ENCODE measurements around the gene VAV2. TPM values are rescaled to one million over a fixed set of nuclear protein-coding genes. Genes with fewer than 3 reads are reported as not detected.

Gene VAV2
- polyA plus RNA-seq, 1 of the 3 experiments (the other 2 are of a cell fraction), result 14.9 TPM

- Histone ChIP-seq H2AFZ (ENCODE audit: low read depth) (no peak overlapping the region), H3K36me3 (replicated peaks in 1 of 2; ENCODE audit: control insufficient read depth in 1 of 2, insufficient read depth in 2 of 2, low read length in 1 of 2) (peaks cover 0 to 31% of the 10 kb centered on the region in 2 experiments), H3K9me3 (no peaks in the 10 kb centered on the region), H3F3A (replicated peaks; ENCODE audit: insufficient read depth) (no peaks in the 10 kb centered on the region), H3K4me1 (ENCODE audit: control insufficient read depth in 1 of 2, insufficient read depth in 2 of 2, low read depth in 1 of 2, low read length in 1 of 2) (peaks cover 0 to 15% of the 10 kb centered on the region in 2 experiments; a peak in 2 of 4 replicates), H3K9me2 (no peaks in the 10 kb centered on the region), H3K27me3 (ENCODE audit: insufficient read depth) (no peaks in the 10 kb centered on the region), H3K27ac (ENCODE audit: low read depth in 2 of 2, low read length in 1 of 2) (no peak overlapping the region; a peak in 1 of 4 replicates), H3K4me3 (ENCODE audit: low read depth in 2 of 2, low read length in 1 of 2) (no peak overlapping the region), H3K4me2 (no peak overlapping the region), H4K20me1 (ENCODE audit: insufficient read depth) (no peaks in the 10 kb centered on the region), H3K79me2 (ENCODE audit: insufficient read depth) (no peaks in the 10 kb centered on the region), H3K9ac (no peak overlapping the region)
- no peak for DNase-seq
- POLR2A ChIA-PET, result no interaction called here
- 90% methylated on average over 28 of the region's 34 CpGs for WGBS (ENCODE audit: low lambda C conversion rate)
- CTCF ChIA-PET, result interaction anchor here (1.1 to 16.1 kb wide), 2 partner anchors 14 to 204 kb away, joined by 3 to 236 read pairs; partner anchors contain the start of gene VAV2
- TF ChIP-seq JUND (IDR thresholded peaks at IDR 0.05) (no peak), USF2 (IDR thresholded peaks at IDR 0.05; ENCODE audit: borderline replicate concordance, low read depth, low read length) (no peak), TAF1 (IDR thresholded peaks at IDR 0.05; ENCODE audit: borderline replicate concordance, low read depth, low read length) (no peak), ZBTB33 (IDR thresholded peaks at IDR 0.05; ENCODE audit: borderline replicate concordance, low read depth) (no peak), SIN3A (IDR thresholded peaks at IDR 0.05; ENCODE audit: borderline replicate concordance, low read depth, low read length) (no peak), MEF2A (IDR thresholded peaks at IDR 0.05; ENCODE audit: borderline replicate concordance, low read depth) (no peak), ELF1 (IDR thresholded peaks at IDR 0.05) (no peak), PBX3 (IDR thresholded peaks at IDR 0.05) (no peak), TEAD4 (IDR thresholded peaks at IDR 0.05; ENCODE audit: borderline replicate concordance, insufficient read depth) (no peak), RXRA (IDR thresholded peaks at IDR 0.05; ENCODE audit: borderline replicate concordance, low read depth) (no peak), MXI1 (IDR thresholded peaks at IDR 0.05; ENCODE audit: low read depth, low read length) (no peak)
- TF ChIP-seq, protein P1, sequence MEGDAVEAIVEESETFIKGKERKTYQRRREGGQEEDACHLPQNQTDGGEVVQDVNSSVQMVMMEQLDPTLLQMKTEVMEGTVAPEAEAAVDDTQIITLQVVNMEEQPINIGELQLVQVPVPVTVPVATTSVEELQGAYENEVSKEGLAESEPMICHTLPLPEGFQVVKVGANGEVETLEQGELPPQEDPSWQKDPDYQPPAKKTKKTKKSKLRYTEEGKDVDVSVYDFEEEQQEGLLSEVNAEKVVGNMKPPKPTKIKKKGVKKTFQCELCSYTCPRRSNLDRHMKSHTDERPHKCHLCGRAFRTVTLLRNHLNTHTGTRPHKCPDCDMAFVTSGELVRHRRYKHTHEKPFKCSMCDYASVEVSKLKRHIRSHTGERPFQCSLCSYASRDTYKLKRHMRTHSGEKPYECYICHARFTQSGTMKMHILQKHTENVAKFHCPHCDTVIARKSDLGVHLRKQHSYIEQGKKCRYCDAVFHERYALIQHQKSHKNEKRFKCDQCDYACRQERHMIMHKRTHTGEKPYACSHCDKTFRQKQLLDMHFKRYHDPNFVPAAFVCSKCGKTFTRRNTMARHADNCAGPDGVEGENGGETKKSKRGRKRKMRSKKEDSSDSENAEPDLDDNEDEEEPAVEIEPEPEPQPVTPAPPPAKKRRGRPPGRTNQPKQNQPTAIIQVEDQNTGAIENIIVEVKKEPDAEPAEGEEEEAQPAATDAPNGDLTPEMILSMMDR (IDR thresholded peaks at IDR 0.05), result no peak
Observed at GRCh38 chr9:133788819-133789717, 203.1 kb downstream of the VAV2 start.

Data from SK-N-SH (cell line).